GM12878 (cell line): ENCODE results near the gene ITCH. TPM values are rescaled to one million over a fixed set of nuclear protein-coding genes. Genes with fewer than 3 reads are reported as not detected.
A peak's percentile ranks its signal among the peaks of the same experiment; 100 is the strongest.

Experiments used
- ETV6 ChIP-seq, 2 experiments: fragments of 450-650 bp in 1 of 2; IDR thresholded peaks in 1 of 2; conservative IDR thresholded peaks in 1 of 2; 2 replicates each; pipeline ENCODE4 v1.6.1; 2014; ENCODE audit warnings: antibody characterized with exemption in 1 of 2, borderline replicate concordance in 1 of 2, low read depth in 1 of 2, mild to moderate bottlenecking in 1 of 2, moderate library complexity in 1 of 2
- KAT2A ChIP-seq: conservative IDR thresholded peaks from 2 replicates; pipeline ENCODE4 v1.6.1; 2011; ENCODE audit warnings: low read depth, low read length; ENCODE audit not compliant: control insufficient read depth
- NFIC ChIP-seq: IDR thresholded peaks from 2 replicates; pipeline ENCODE4 v1.6.1; 2012; ENCODE audit warnings: low read depth, mild to moderate bottlenecking, inconsistent platforms, low read length, moderate library complexity
- NFYB ChIP-seq: IDR thresholded peaks from 2 replicates; pipeline ENCODE4 v1.6.1; 2011; ENCODE audit warnings: low read depth, mild to moderate bottlenecking, low read length, improper control_type of control experiment, moderate library complexity; ENCODE audit not compliant: insufficient read depth
- NRF1 ChIP-seq: conservative IDR thresholded peaks from 2 replicates; pipeline ENCODE4 v1.6.1; 2011; ENCODE audit warnings: mild to moderate bottlenecking, low read depth, low read length, improper control_type of control experiment
- POU2F2 ChIP-seq: IDR thresholded peaks from 3 replicates; pipeline ENCODE4 v1.6.1; 2011; ENCODE audit warnings: low read depth, mild to moderate bottlenecking, low read length, borderline replicate concordance
- SMARCA5 ChIP-seq: fragments of 450-650 bp; IDR thresholded peaks from 2 replicates; pipeline ENCODE4 v1.6.1; 2017; ENCODE audit warnings: mild to moderate bottlenecking
- SREBF2 ChIP-seq: IDR thresholded peaks from 2 replicates; pipeline ENCODE4 v1.6.1; 2012; ENCODE audit warnings: mild to moderate bottlenecking, low read length
- STAT3 ChIP-seq: IDR thresholded peaks from 2 replicates; pipeline ENCODE4 v1.6.1; 2011; ENCODE audit warnings: low read depth, low read length, improper control_type of control experiment
- TBL1XR1 ChIP-seq: IDR thresholded peaks from 2 replicates; pipeline ENCODE4 v1.6.1; 2012; ENCODE audit warnings: low read depth, low read length, improper control_type of control experiment
- TCF3 ChIP-seq: IDR thresholded peaks from 2 replicates; pipeline ENCODE4 v1.6.1; 2012; ENCODE audit warnings: low read depth, mild to moderate bottlenecking, low read length, borderline replicate concordance; ENCODE audit not compliant: insufficient read depth
- TCF7 ChIP-seq: IDR thresholded peaks from 2 replicates; pipeline ENCODE4 v1.6.1; 2014; ENCODE audit warnings: antibody characterized with exemption, borderline replicate concordance
- ZBED1 ChIP-seq: IDR thresholded peaks from 2 replicates; pipeline ENCODE4 v1.6.1; 2016; ENCODE audit warnings: borderline replicate concordance
- polyA plus RNA-seq, 11 experiments: library from polyadenylated mRNA; depleted of rRNA in 4 of 11; unstranded in 6 of 11; stranded (reverse) in 5 of 11; fragments of >200 nt; fragmentation: Nextera tagmentation in 4 of 11; fragmentation: Illumina TruSeq in 1 of 11; extraction: Ambion mirVana in 4 of 11; extraction: Trizol in 1 of 11; gene quantifications; 1 replicate in 1 of 11; 2 replicates in 10 of 11; pipeline versions ENCODE4 v1.2.1 to v1.2.3, GENCODE V29; 2011 to 2016; ENCODE audit warnings: inconsistent platforms in 2 of 11, missing spikeins in 2 of 11, low read depth in 1 of 11
- total RNA-seq, 4 experiments: library from RNA; depleted of rRNA in 3 of 4; stranded (reverse); fragments of >200 nt in 3 of 4; fragmentation: Illumina TruSeq in 1 of 4; extraction: Trizol in 1 of 4; gene quantifications; 2 replicates each; pipeline versions ENCODE4 v1.2.1 to v1.2.3, GENCODE V29; 2013 to 2021
- TF ChIP-seq, protein P1 (sequence below): fragments of 150-350 bp; IDR thresholded peaks from 2 replicates; pipeline ENCODE4 v1.6.1; 2014; ENCODE audit warnings: mild to moderate bottlenecking, low read depth, low read length
- TF ChIP-seq, protein P2 (sequence below): fragments of 450-650 bp; IDR thresholded peaks from 2 replicates; pipeline ENCODE4 v1.6.1; 2016; ENCODE audit warnings: mild to moderate bottlenecking
- TF ChIP-seq, protein P3 (sequence below): IDR thresholded peaks from 2 replicates; pipeline ENCODE4 v1.6.1; 2012; ENCODE audit warnings: low read depth, low read length, improper control_type of control experiment
- TF ChIP-seq, protein P4 (sequence below): fragments of 450-650 bp; IDR thresholded peaks from 2 replicates; pipeline ENCODE4 v1.6.1; 2017; ENCODE audit warnings: mild to moderate bottlenecking
- TF ChIP-seq, protein P5 (sequence below): fragments of 450-650 bp; IDR thresholded peaks from 2 replicates; pipeline ENCODE4 v1.6.1; 2016; ENCODE audit warnings: mild to moderate bottlenecking
- TF ChIP-seq, protein P6 (sequence below): fragments of 450-650 bp; formaldehyde crosslinking; IDR thresholded peaks from 2 replicates; pipeline ENCODE4 v1.5.0; 2022; ENCODE audit warnings: mild to moderate bottlenecking, missing genetic modification characterization

Gene ITCH
- total and polyA plus RNA-seq, 10 of the 15 experiments (the other 5 are each of a cell fraction or from before 2014, with no cell fraction given): 7.5 to 46.1 (median 21.5) TPM

DNA sequence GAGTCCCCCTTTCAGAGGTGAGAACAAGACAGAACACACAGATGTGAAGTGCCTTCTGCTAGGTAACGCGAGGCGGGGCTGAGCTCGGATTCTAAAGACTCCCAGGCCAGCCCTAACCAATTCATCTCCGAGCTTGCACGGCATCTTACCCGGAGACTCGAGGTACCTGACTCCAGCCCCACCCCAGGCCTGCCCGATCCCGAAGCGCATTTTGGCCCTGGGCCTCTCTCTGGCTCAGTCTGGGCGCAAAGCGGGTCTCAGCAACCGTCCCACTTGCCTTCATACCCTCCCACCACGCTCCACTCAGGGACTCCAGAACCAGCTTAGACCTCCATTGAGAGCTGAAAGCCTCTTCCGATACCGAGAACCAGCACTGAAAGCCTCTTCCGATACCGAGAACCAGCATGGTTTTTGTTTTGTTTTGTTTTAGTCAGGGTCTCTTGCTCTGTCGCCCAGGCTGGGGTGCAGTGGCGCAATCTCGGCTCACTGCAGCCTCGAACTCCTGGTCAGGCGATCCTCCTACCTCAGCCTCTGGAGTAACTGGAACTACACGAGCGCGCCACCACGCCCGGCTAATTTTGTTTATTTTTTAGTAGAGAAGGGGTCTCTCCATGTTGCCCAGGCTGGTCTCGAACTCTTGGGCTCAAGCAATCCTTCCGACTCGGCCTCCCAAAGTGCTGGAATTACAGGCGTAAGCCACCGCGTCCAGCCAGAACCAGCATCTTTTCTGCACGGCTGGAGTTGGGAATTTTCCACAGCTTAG lies 152.6 kb downstream of the ITCH start (continued):
- TF ChIP-seq, protein P1, sequence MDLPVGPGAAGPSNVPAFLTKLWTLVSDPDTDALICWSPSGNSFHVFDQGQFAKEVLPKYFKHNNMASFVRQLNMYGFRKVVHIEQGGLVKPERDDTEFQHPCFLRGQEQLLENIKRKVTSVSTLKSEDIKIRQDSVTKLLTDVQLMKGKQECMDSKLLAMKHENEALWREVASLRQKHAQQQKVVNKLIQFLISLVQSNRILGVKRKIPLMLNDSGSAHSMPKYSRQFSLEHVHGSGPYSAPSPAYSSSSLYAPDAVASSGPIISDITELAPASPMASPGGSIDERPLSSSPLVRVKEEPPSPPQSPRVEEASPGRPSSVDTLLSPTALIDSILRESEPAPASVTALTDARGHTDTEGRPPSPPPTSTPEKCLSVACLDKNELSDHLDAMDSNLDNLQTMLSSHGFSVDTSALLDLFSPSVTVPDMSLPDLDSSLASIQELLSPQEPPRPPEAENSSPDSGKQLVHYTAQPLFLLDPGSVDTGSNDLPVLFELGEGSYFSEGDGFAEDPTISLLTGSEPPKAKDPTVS: no peak
- TF ChIP-seq NFIC (no peak), NFYB (no peak), TCF3 (no peak), ZBED1 (no peak), STAT3 (no peak), SREBF2 (no peak), SMARCA5 (no peak), POU2F2 (no peak), ETV6 (conservative IDR thresholded peaks at IDR 0.05 in 1 of 2, IDR thresholded peaks at IDR 0.05 in 1 of 2; ENCODE audit: borderline replicate concordance in 1 of 2, low read depth in 1 of 2) (peak in 1 of 2 experiments; percentile 41; a peak in 1 of 4 replicates), NRF1 (no peak), TCF7 (no peak), KAT2A (no peak), TBL1XR1 (no peak)
- TF ChIP-seq, protein P2, sequence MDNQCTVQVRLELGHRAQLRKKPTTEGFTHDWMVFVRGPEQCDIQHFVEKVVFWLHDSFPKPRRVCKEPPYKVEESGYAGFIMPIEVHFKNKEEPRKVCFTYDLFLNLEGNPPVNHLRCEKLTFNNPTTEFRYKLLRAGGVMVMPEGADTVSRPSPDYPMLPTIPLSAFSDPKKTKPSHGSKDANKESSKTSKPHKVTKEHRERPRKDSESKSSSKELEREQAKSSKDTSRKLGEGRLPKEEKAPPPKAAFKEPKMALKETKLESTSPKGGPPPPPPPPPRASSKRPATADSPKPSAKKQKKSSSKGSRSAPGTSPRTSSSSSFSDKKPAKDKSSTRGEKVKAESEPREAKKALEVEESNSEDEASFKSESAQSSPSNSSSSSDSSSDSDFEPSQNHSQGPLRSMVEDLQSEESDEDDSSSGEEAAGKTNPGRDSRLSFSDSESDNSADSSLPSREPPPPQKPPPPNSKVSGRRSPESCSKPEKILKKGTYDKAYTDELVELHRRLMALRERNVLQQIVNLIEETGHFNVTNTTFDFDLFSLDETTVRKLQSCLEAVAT: peak; percentile 100
- TF ChIP-seq, protein P3, sequence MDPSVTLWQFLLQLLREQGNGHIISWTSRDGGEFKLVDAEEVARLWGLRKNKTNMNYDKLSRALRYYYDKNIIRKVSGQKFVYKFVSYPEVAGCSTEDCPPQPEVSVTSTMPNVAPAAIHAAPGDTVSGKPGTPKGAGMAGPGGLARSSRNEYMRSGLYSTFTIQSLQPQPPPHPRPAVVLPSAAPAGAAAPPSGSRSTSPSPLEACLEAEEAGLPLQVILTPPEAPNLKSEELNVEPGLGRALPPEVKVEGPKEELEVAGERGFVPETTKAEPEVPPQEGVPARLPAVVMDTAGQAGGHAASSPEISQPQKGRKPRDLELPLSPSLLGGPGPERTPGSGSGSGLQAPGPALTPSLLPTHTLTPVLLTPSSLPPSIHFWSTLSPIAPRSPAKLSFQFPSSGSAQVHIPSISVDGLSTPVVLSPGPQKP: no peak
- TF ChIP-seq, protein P4, sequence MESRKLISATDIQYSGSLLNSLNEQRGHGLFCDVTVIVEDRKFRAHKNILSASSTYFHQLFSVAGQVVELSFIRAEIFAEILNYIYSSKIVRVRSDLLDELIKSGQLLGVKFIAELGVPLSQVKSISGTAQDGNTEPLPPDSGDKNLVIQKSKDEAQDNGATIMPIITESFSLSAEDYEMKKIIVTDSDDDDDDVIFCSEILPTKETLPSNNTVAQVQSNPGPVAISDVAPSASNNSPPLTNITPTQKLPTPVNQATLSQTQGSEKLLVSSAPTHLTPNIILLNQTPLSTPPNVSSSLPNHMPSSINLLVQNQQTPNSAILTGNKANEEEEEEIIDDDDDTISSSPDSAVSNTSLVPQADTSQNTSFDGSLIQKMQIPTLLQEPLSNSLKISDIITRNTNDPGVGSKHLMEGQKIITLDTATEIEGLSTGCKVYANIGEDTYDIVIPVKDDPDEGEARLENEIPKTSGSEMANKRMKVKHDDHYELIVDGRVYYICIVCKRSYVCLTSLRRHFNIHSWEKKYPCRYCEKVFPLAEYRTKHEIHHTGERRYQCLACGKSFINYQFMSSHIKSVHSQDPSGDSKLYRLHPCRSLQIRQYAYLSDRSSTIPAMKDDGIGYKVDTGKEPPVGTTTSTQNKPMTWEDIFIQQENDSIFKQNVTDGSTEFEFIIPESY: no peak
- TF ChIP-seq, protein P5, sequence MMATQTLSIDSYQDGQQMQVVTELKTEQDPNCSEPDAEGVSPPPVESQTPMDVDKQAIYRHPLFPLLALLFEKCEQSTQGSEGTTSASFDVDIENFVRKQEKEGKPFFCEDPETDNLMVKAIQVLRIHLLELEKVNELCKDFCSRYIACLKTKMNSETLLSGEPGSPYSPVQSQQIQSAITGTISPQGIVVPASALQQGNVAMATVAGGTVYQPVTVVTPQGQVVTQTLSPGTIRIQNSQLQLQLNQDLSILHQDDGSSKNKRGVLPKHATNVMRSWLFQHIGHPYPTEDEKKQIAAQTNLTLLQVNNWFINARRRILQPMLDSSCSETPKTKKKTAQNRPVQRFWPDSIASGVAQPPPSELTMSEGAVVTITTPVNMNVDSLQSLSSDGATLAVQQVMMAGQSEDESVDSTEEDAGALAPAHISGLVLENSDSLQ: no peak
- TF ChIP-seq, protein P6, sequence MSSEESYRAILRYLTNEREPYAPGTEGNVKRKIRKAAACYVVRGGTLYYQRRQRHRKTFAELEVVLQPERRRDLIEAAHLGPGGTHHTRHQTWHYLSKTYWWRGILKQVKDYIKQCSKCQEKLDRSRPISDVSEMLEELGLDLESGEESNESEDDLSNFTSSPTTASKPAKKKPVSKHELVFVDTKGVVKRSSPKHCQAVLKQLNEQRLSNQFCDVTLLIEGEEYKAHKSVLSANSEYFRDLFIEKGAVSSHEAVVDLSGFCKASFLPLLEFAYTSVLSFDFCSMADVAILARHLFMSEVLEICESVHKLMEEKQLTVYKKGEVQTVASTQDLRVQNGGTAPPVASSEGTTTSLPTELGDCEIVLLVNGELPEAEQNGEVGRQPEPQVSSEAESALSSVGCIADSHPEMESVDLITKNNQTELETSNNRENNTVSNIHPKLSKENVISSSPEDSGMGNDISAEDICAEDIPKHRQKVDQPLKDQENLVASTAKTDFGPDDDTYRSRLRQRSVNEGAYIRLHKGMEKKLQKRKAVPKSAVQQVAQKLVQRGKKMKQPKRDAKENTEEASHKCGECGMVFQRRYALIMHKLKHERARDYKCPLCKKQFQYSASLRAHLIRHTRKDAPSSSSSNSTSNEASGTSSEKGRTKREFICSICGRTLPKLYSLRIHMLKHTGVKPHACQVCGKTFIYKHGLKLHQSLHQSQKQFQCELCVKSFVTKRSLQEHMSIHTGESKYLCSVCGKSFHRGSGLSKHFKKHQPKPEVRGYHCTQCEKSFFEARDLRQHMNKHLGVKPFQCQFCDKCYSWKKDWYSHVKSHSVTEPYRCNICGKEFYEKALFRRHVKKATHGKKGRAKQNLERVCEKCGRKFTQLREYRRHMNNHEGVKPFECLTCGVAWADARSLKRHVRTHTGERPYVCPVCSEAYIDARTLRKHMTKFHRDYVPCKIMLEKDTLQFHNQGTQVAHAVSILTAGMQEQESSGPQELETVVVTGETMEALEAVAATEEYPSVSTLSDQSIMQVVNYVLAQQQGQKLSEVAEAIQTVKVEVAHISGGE (CRISPR knock-in tag): no peak
